Measurements from ENCODE around the gene MALL.
"Not testable (repeated sequence)": the region's sequence is repeated elsewhere in the genome, so short reads cannot be mapped to it uniquely, and the experiment has no call there.

The MALL gene

GRCh38 chr2:110049769-110050168, 65.9 kb downstream of the MALL start:
- DNase-seq, result not testable (repeated sequence)

GRCh38 chr2:110048255-110049197, 67.1 kb downstream of the MALL start:
- DNase-seq, result not testable (repeated sequence)

GRCh38 chr2:110047225-110047624, 68.4 kb downstream of the MALL start:
- not testable (repeated sequence) for DNase-seq

GRCh38 chr2:110041941-110042660, 73.5 kb downstream of the MALL start:
- not testable (repeated sequence) for DNase-seq

- DNase-seq, result not testable (repeated sequence)
Measured at GRCh38 chr2:110037336-110037735, 78.3 kb downstream of the MALL start.

- DNase-seq, result not testable (repeated sequence)
Measured at GRCh38 chr2:110035384-110035783, 80.2 kb downstream of the MALL start.

GRCh38 chr2:110034935-110035334, 80.7 kb downstream of the MALL start:
- not testable (repeated sequence) for DNase-seq
